SK-N-SH (cell line): ENCODE measurements around the gene FAM135A. TPM values are rescaled to one million over a fixed set of nuclear protein-coding genes. Genes with fewer than 3 reads are reported as not detected.

Experiments used
- CTCF ChIA-PET: fragments of 300-600, 350-600 bp; formaldehyde crosslinking; extraction: SDS; loops from one replicate; lab custom pipeline; 2021; lab: Yijun Ruan, JAX
- POLR2A ChIA-PET: fragments of 350-600 bp; sonication (Branson Sonifier 250); formaldehyde crosslinking; extraction: SDS; loops from one replicate; lab custom pipeline; 2020; ENCODE audit warnings: antibody characterized with exemption, inconsistent platforms; lab: Yijun Ruan, JAX
- DNase-seq: peaks from one replicate; pipeline ENCODE4 v3.0.0; 2012
- H2AFZ ChIP-seq: fragments of 200-600 bp; sonication (generic); 2 replicates; pipeline ENCODE4 v1.8.1; 2016; ENCODE audit warnings: antibody characterized with exemption, mild to moderate bottlenecking, low read depth
- H3F3A ChIP-seq: fragments of 200-600 bp; sonication (generic); replicated peaks from 2 replicates; pipeline ENCODE3; 2016; ENCODE audit warnings: antibody characterized with exemption, mild to moderate bottlenecking; ENCODE audit not compliant: insufficient read depth
- H3K27ac ChIP-seq, 2 experiments: fragments of 200-500 bp in 1 of 2; fragments of 200-600 bp in 1 of 2; sonication (Bioruptor generic) in 1 of 2; sonication (generic), shearing (Covaris generic) in 1 of 2; 2 replicates each; pipeline versions ENCODE4 v1.5.1 to v1.6.1; 2014 to 2016; ENCODE audit warnings: low read depth in 2 of 2, inconsistent platforms in 1 of 2, low read length in 1 of 2, mild to moderate bottlenecking in 1 of 2, mixed read lengths in 1 of 2
- H3K27me3 ChIP-seq: fragments of 200-600 bp; sonication (generic), shearing (Covaris generic); 2 replicates; pipeline ENCODE4 v1.6.1; 2016; ENCODE audit warnings: mixed run types; ENCODE audit not compliant: insufficient read depth
- H3K36me3 ChIP-seq, 2 experiments: fragments of 200-500 bp in 1 of 2; fragments of 200-600 bp in 1 of 2; sonication (Bioruptor generic) in 1 of 2; sonication (generic) in 1 of 2; replicated peaks in 1 of 2; 2 replicates each; pipeline versions ENCODE3 to v1.5.1; 2014 to 2016; ENCODE audit warnings: low read length in 1 of 2, mild to moderate bottlenecking in 1 of 2; ENCODE audit not compliant: insufficient read depth in 2 of 2, control insufficient read depth in 1 of 2
- H3K4me1 ChIP-seq, 2 experiments: fragments of 200-500 bp in 1 of 2; fragments of 200-600 bp in 1 of 2; sonication (Bioruptor generic) in 1 of 2; sonication (generic), shearing (Covaris generic) in 1 of 2; 2 replicates each; pipeline versions ENCODE4 v1.5.1 to v1.6.1; 2014 to 2016; ENCODE audit warnings: low read depth in 1 of 2, low read length in 1 of 2, mixed run types in 1 of 2; ENCODE audit not compliant: insufficient read depth in 2 of 2, control insufficient read depth in 1 of 2
- H3K4me2 ChIP-seq: fragments of 200-600 bp; sonication (generic), shearing (Covaris generic); 2 replicates; pipeline ENCODE4 v1.6.1; 2017; ENCODE audit warnings: mixed run types
- H3K4me3 ChIP-seq, 2 experiments: fragments of 200-500 bp in 1 of 2; fragments of 200-600 bp in 1 of 2; sonication (Bioruptor generic) in 1 of 2; sonication (generic), shearing (Covaris generic) in 1 of 2; 2 replicates each; pipeline versions ENCODE4 v1.5.1 to v1.8.1; 2014 to 2016; ENCODE audit warnings: low read depth in 2 of 2, inconsistent platforms in 1 of 2, low read length in 1 of 2, mild to moderate bottlenecking in 1 of 2, mixed read lengths in 1 of 2, moderate library complexity in 1 of 2
- H3K79me2 ChIP-seq: fragments of 200-600 bp; sonication (generic); 2 replicates; pipeline ENCODE4 v1.8.1; 2017; ENCODE audit warnings: mild to moderate bottlenecking; ENCODE audit not compliant: insufficient read depth
- H3K9ac ChIP-seq: fragments of 200-600 bp; sonication (generic); 2 replicates; pipeline ENCODE4 v1.6.1; 2017; ENCODE audit warnings: mixed run types
- H3K9me2 ChIP-seq: fragments of 200-600 bp; sonication (generic); 2 replicates; pipeline ENCODE4 v1.6.1; 2017; ENCODE audit warnings: mixed run types
- H3K9me3 ChIP-seq: fragments of 200-600 bp; sonication (generic); 2 replicates; pipeline ENCODE4 v1.6.1; 2017; ENCODE audit warnings: mixed run types, mild to moderate bottlenecking, moderate library complexity
- H4K20me1 ChIP-seq: fragments of 200-600 bp; sonication (generic); 2 replicates; pipeline ENCODE4 v1.6.1; 2017; ENCODE audit warnings: mild to moderate bottlenecking, mixed run types; ENCODE audit not compliant: insufficient read depth
- ELF1 ChIP-seq: IDR thresholded peaks from 2 replicates; pipeline ENCODE4 v1.4.0; 2012
- EP300 ChIP-seq, 2 experiments: IDR thresholded peaks; 2 replicates each; pipeline versions ENCODE4 v1.4.0 to v1.6.1; 2012; ENCODE audit warnings: borderline replicate concordance in 1 of 2, low read depth in 1 of 2, low read length in 1 of 2
- EZH2phosphoT487 ChIP-seq: fragments of 200-600 bp; sonication (generic); IDR thresholded peaks from 2 replicates; pipeline ENCODE4 v1.6.1; 2017; ENCODE audit warnings: low read depth, mixed run types, mild to moderate bottlenecking, antibody characterized with exemption, moderate library complexity, borderline replicate concordance
- GATA2 ChIP-seq: sonication (generic); formaldehyde crosslinking; IDR thresholded peaks from 2 replicates; pipeline ENCODE4 v1.5.0; 2020; ENCODE audit warnings: mild to moderate bottlenecking, missing genetic modification reagents
- IRF3 ChIP-seq: fragments of 150-350 bp; IDR thresholded peaks from 2 replicates; pipeline ENCODE4 v1.6.1; 2016; ENCODE audit warnings: mild to moderate bottlenecking, low read depth, low read length
- JUND ChIP-seq: IDR thresholded peaks from 2 replicates; pipeline ENCODE4 v1.4.0; 2012
- NFIC ChIP-seq: IDR thresholded peaks from 2 replicates; pipeline ENCODE4 v1.4.0; 2012; ENCODE audit warnings: borderline replicate concordance
- RFX5 ChIP-seq: IDR thresholded peaks from 2 replicates; pipeline ENCODE4 v1.6.1; 2012; ENCODE audit warnings: mild to moderate bottlenecking, improper control_type of control experiment, low read length
- RXRA ChIP-seq: IDR thresholded peaks from 2 replicates; pipeline ENCODE4 v1.4.0; 2012; ENCODE audit warnings: low read depth, mild to moderate bottlenecking, borderline replicate concordance
- SIN3A ChIP-seq: IDR thresholded peaks from 2 replicates; pipeline ENCODE4 v1.6.1; 2012; ENCODE audit warnings: low read depth, mild to moderate bottlenecking, low read length, moderate library complexity, borderline replicate concordance
- USF1 ChIP-seq: IDR thresholded peaks from 2 replicates; pipeline ENCODE4 v1.4.0; 2012; ENCODE audit warnings: low read depth, borderline replicate concordance
- WGBS: methylation state at CpG from one replicate; pipeline ENCODE4 v1.1.6; 2017; ENCODE audit warnings: low lambda C conversion rate; 5-methylcytosine and 5-hydroxymethylcytosine counted together
- polyA plus RNA-seq, 3 experiments: library from polyadenylated mRNA; depleted of rRNA; stranded (reverse); fragments of >200 nt; gene quantifications; 2 replicates each; pipeline ENCODE4 v1.2.3, GENCODE V29; 2012

Gene FAM135A
- polyA plus RNA-seq, 1 of the 3 experiments (the other 2 are of a cell fraction), result 2.6 TPM

GRCh38 chr6:70510600-70510999, 97.3 kb downstream of the FAM135A start:
- Histone ChIP-seq H3K9ac (no peak overlapping the region), H3K4me3 (no peak overlapping the region), H3K36me3 (peaks cover 0 to 10% of the 10 kb centered on the region in 2 experiments), H3K4me1 (no peaks in the 10 kb centered on the region), H3K9me3 (no peaks in the 10 kb centered on the region), H3F3A (no peaks in the 10 kb centered on the region), H3K4me2 (no peak overlapping the region), H2AFZ (no peak overlapping the region), H3K27me3 (no peaks in the 10 kb centered on the region), H3K9me2 (no peaks in the 10 kb centered on the region), H4K20me1 (no peaks in the 10 kb centered on the region)
- no peak for DNase-seq
- ChIA-PET CTCF (interaction anchor here (0.7 to 1.2 kb wide), 2 partner anchors 10 to 504 kb away, joined by 3 to 4 read pairs; no protein-coding TSS in a partner anchor), POLR2A (no interaction called here)
- TF ChIP-seq RFX5, result no peak
- no peak for TF ChIP-seq USF1
- no peak for TF ChIP-seq RXRA
- no peak for TF ChIP-seq EZH2phosphoT487
- no peak for TF ChIP-seq EP300 (IDR thresholded peaks at IDR 0.05; ENCODE audit: borderline replicate concordance in 1 of 2, low read depth in 1 of 2, low read length in 1 of 2)
- no peak for TF ChIP-seq JUND
- TF ChIP-seq, all 33 proteins: peak for 0
- H3K79me2 ChIP-seq, result no peaks in the 10 kb centered on the region
- no peak overlapping the region for H3K27ac ChIP-seq

- ChIA-PET POLR2A (interaction anchor here (0.6 kb wide), 1 partner anchor 26 kb away, joined by 4 read pairs; no protein-coding TSS in a partner anchor), CTCF (interaction anchor here (0.6 to 1.4 kb wide), 2 partner anchors 168 to 366 kb away, joined by 3 to 4 read pairs; no protein-coding TSS in a partner anchor)
- Histone ChIP-seq H3K4me1 (no peaks in the 10 kb centered on the region), H3K9me3 (no peaks in the 10 kb centered on the region), H3K9ac (no peak overlapping the region), H3K36me3 (peaks cover 0 to 5% of the 10 kb centered on the region in 2 experiments), H3K79me2 (no peaks in the 10 kb centered on the region), H3K27me3 (no peaks in the 10 kb centered on the region), H3K27ac (no peak overlapping the region), H3K4me2 (no peak overlapping the region), H3K9me2 (no peaks in the 10 kb centered on the region), H2AFZ (no peak overlapping the region), H3F3A (no peaks in the 10 kb centered on the region), H4K20me1 (no peaks in the 10 kb centered on the region), H3K4me3 (no peak overlapping the region)
- WGBS, result 86% methylated on average over 3 of the region's 3 CpGs
- TF ChIP-seq USF1 (no peak), RFX5 (no peak), SIN3A (no peak), GATA2 (CRISPR knock-in tag) (no peak), IRF3 (no peak), EP300 (IDR thresholded peaks at IDR 0.05; ENCODE audit: borderline replicate concordance in 1 of 2, low read depth in 1 of 2, low read length in 1 of 2) (no peak), ELF1 (no peak), NFIC (no peak)
- no peak for DNase-seq
Observed at GRCh38 chr6:70518723-70519122, 105.4 kb downstream of the FAM135A start.
